HL-60 (cell line): ENCODE measurements around the gene RAB26.

Source experiments
- DNase-seq, 2 experiments: peaks; one replicate each; pipeline ENCODE4 v3.0.0-alpha.2; 2010 to 2020; ENCODE audit warnings: low read depth in 1 of 2, low spot score in 1 of 2
- H3K27ac ChIP-seq: fragments of 250-450 bp; sonication (Bioruptor Pico); replicated peaks from 2 replicates; pipeline ENCODE4 v1.5.1; 2020; ENCODE audit warnings: mild to moderate bottlenecking, moderate library complexity
- H3K27me3 ChIP-seq: fragments of 250-450 bp; sonication (Bioruptor Pico); 2 replicates; pipeline ENCODE4 v1.5.1; 2021; ENCODE audit warnings: mild to moderate bottlenecking, moderate library complexity; ENCODE audit not compliant: insufficient read depth, poor library complexity, severe bottlenecking
- H3K4me3 ChIP-seq: replicated peaks from 2 replicates; pipeline ENCODE4 v1.5.1; 2011; ENCODE audit warnings: mild to moderate bottlenecking, control low read depth, low read length; ENCODE audit not compliant: insufficient read depth
- GABPA ChIP-seq: IDR thresholded peaks from 2 replicates; pipeline ENCODE4 v1.6.1; 2012; ENCODE audit warnings: low read depth
- POLR2AphosphoS5 ChIP-seq: IDR thresholded peaks from 2 replicates; pipeline ENCODE4 v1.6.1; 2012; ENCODE audit warnings: low read depth
- SPI1 ChIP-seq: IDR thresholded peaks from 2 replicates; pipeline ENCODE4 v1.6.1; 2012; ENCODE audit warnings: low read depth, mild to moderate bottlenecking, borderline replicate concordance
- TF ChIP-seq, protein P1 (sequence below): IDR thresholded peaks from 2 replicates; pipeline ENCODE4 v1.6.1; 2012; ENCODE audit warnings: low read depth; ENCODE audit not compliant: insufficient replicate concordance
- TF ChIP-seq, protein P2 (sequence below): IDR thresholded peaks from one replicate; pipeline ENCODE4 v1.5.1; 2011; ENCODE audit warnings: low read length, control low read depth, inconsistent platforms; ENCODE audit not compliant: insufficient read depth

The RAB26 gene

DNA sequence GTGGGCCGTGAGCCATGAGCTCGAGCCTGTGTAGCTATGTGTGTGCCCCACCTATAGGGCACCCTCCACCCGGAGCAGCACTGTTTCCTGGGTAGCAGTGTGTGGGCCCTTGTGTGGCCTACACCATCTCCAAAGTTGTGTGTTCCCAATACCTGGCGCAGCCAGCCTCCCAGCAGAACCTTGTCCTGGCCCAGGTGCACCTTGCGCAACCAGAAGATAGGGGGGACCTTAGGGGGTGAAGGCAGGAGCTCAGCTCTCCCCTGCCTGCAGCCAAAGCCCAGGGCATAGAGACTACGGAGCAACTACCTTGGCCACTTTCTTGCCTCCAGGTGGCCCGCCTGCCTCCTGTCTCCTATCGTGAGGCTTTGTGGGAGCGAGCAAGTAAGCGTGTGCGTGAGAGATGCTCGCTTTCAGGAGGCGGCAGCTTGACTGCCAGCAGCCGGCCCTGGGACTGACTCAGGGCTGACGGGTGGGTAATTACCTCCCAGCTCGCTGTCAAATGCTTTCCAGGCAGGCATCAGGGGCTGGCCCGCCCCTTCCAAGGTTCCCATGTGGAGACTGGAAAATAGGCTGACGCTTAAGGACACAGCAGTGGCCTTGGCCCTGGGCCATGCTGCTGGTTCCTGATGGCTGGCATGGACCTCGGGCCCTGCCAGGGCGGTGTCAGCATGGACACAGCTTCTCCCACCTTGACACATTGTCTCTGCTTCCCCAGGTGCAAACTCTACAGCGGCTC, 26.1 kb downstream of the RAB26 start:
- no peaks in the 10 kb centered on the region for H3K27me3 ChIP-seq
- TF ChIP-seq, protein P1, sequence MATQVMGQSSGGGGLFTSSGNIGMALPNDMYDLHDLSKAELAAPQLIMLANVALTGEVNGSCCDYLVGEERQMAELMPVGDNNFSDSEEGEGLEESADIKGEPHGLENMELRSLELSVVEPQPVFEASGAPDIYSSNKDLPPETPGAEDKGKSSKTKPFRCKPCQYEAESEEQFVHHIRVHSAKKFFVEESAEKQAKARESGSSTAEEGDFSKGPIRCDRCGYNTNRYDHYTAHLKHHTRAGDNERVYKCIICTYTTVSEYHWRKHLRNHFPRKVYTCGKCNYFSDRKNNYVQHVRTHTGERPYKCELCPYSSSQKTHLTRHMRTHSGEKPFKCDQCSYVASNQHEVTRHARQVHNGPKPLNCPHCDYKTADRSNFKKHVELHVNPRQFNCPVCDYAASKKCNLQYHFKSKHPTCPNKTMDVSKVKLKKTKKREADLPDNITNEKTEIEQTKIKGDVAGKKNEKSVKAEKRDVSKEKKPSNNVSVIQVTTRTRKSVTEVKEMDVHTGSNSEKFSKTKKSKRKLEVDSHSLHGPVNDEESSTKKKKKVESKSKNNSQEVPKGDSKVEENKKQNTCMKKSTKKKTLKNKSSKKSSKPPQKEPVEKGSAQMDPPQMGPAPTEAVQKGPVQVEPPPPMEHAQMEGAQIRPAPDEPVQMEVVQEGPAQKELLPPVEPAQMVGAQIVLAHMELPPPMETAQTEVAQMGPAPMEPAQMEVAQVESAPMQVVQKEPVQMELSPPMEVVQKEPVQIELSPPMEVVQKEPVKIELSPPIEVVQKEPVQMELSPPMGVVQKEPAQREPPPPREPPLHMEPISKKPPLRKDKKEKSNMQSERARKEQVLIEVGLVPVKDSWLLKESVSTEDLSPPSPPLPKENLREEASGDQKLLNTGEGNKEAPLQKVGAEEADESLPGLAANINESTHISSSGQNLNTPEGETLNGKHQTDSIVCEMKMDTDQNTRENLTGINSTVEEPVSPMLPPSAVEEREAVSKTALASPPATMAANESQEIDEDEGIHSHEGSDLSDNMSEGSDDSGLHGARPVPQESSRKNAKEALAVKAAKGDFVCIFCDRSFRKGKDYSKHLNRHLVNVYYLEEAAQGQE: no peak
- TF ChIP-seq POLR2AphosphoS5 (no peak), SPI1 (no peak), GABPA (no peak)
- TF ChIP-seq, protein P2, sequence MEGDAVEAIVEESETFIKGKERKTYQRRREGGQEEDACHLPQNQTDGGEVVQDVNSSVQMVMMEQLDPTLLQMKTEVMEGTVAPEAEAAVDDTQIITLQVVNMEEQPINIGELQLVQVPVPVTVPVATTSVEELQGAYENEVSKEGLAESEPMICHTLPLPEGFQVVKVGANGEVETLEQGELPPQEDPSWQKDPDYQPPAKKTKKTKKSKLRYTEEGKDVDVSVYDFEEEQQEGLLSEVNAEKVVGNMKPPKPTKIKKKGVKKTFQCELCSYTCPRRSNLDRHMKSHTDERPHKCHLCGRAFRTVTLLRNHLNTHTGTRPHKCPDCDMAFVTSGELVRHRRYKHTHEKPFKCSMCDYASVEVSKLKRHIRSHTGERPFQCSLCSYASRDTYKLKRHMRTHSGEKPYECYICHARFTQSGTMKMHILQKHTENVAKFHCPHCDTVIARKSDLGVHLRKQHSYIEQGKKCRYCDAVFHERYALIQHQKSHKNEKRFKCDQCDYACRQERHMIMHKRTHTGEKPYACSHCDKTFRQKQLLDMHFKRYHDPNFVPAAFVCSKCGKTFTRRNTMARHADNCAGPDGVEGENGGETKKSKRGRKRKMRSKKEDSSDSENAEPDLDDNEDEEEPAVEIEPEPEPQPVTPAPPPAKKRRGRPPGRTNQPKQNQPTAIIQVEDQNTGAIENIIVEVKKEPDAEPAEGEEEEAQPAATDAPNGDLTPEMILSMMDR: no peak
- no peak for DNase-seq
- H3K4me3 ChIP-seq: no peak overlapping the region
- no peak overlapping the region for H3K27ac ChIP-seq

DNA sequence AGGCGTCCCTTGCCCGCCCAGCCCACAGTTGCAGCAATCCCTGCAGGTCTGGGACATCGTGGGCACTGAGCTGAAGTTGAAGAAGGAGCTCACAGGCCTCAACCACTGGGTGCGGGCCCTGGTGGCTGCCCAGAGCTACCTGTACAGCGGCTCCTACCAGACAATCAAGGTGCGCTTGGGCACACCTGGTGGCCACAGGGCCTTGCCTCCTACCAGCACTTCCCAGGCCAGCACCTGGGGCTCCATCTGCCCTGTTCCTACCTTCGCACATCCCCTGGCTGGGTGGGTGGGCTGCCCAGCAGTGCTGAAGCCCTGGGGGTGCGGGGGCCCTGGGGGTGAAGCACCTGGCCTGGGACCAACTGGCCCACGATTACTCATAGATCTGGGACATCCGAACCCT, 27.0 kb downstream of the RAB26 start:
- Histone ChIP-seq H3K27ac (no peak overlapping the region), H3K27me3 (no peaks in the 10 kb centered on the region), H3K4me3 (no peak overlapping the region)
- no peak for DNase-seq
- TF ChIP-seq, protein P2: no peak
- TF ChIP-seq POLR2AphosphoS5 (no peak), GABPA (no peak), SPI1 (no peak)
- TF ChIP-seq, protein P1: no peak

DNA sequence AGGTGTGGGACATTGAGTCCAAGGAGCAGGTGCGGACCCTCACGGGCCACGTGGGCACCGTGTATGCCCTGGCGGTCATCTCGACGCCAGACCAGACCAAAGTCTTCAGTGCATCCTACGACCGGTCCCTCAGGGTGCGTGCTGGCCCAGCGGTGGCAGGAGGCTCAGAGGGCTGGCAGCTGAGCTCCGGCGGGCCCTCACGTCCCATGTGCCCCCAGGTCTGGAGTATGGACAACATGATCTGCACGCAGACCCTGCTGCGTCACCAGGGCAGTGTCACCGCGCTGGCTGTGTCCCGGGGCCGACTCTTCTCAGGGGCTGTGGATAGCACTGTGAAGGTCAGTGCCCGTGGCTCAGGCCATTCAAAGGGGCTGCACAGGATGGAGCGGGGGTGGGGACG, 27.6 kb downstream of the RAB26 start:
- no peak for TF ChIP-seq POLR2AphosphoS5
- no peak for TF ChIP-seq GABPA
- no peak for TF ChIP-seq SPI1
- TF ChIP-seq, protein P1: no peak
- TF ChIP-seq, protein P2: no peak
- H3K27ac ChIP-seq: no peak overlapping the region
- H3K27me3 ChIP-seq: no peaks in the 10 kb centered on the region
- no peak for DNase-seq
- H3K4me3 ChIP-seq: no peak overlapping the region
